Right lobe of liver (tissue), 6 donors: ENCODE data around the gene PRR14. TPM values are rescaled to one million over a fixed set of nuclear protein-coding genes. Genes with fewer than 3 reads are reported as not detected.
"Not testable (repeated sequence)": the region's sequence is repeated elsewhere in the genome, so short reads cannot be mapped to it uniquely, and the experiment has no call there.

ENCODE experiments used
- ATAC-seq, 4 donors: fragments of 200-7000 bp; cut with Tn5 transposase; one replicate each; pipeline ENCODE4 v1.9.1; 2020; ENCODE audit warnings: mild to moderate bottlenecking in 4 of 4, moderate library complexity in 4 of 4
- DNase-seq, 3 donors: peaks; one replicate each; pipeline ENCODE4 v3.0.0-alpha.2; 2020
- H3K27ac ChIP-seq, 3 donors: fragments of 200-600 bp; one replicate each; pipeline ENCODE4 v1.8.0; 2022
- H3K27me3 ChIP-seq, 2 donors: fragments of 200-600 bp; one replicate each; pipeline ENCODE4 v1.8.0; 2022
- H3K36me3 ChIP-seq, 4 donors: fragments of 200-600 bp; sonication (generic) in 1 of 4; one replicate each; pipeline versions ENCODE4 v1.5.1 to v1.8.0; 2017 to 2022; ENCODE audit warnings: control low read depth in 1 of 4
- H3K4me1 ChIP-seq, 4 donors: fragments of 200-600 bp; sonication (generic) in 1 of 4; one replicate each; pipeline versions ENCODE4 v1.5.1 to v1.8.0; 2017 to 2022; ENCODE audit warnings: control low read depth in 1 of 4
- H3K4me3 ChIP-seq, 3 donors: fragments of 200-600 bp; one replicate each; pipeline ENCODE4 v1.8.0; 2022
- H3K9me3 ChIP-seq, 4 donors: fragments of 200-600 bp; sonication (generic) in 1 of 4; one replicate each; pipeline versions ENCODE4 v1.5.1 to v1.8.0; 2017 to 2022; ENCODE audit warnings: control low read depth in 1 of 4
- CTCF ChIP-seq, 4 donors: fragments of 200-600 bp in 3 of 4; fragments of 450-650 bp in 1 of 4; IDR thresholded peaks; one replicate each; pipeline versions ENCODE4 v1.5.1 to v1.8.0; 2016 to 2022; ENCODE audit warnings: antibody characterized with exemption in 4 of 4, mild to moderate bottlenecking in 2 of 4
- POLR2A ChIP-seq: fragments of 450-650 bp; IDR thresholded peaks from one replicate; pipeline ENCODE4 v1.6.1; 2017; ENCODE audit warnings: antibody characterized with exemption, mild to moderate bottlenecking
- WGBS: methylation state at CpG from one replicate; pipeline ENCODE4 v1.1.6; 2018; ENCODE audit warnings: low coverage, low lambda C conversion rate; ENCODE audit not compliant: insufficient coverage; ENCODE audit errors: missing lambda C conversion rate; 5-methylcytosine and 5-hydroxymethylcytosine counted together
- intact Hi-C, 2 donors: fragments of 100-400 bp; cut with DNase I; formaldehyde crosslinking; loops; one replicate each; pipeline versions ENCODE4 v1.11.2 to v1.14.1; 2022
- total RNA-seq, 6 experiments: library from RNA; depleted of rRNA in 2 of 6; stranded (reverse); fragments of >200 nt in 2 of 6; fragmentation: NEBNext Ultra II Directional in 3 of 6; extraction: Animal tissue kit (Norgen Biotek cat#: 25700) in 3 of 6; gene quantifications; one replicate each; pipeline versions ENCODE4 v1.1.0 to v1.2.4, GENCODE V29; 2016 to 2023
- donor health status: DM: no; HTN: yes; CAD: no.
- donor health status: DM: no; HTN: no; CAD: no.
- donor health status: DM: no; HTN: no; CAD: no.
- donor health status: DM: no; HTN: yes; CAD: no.
- donor health status: DM: no; HTN: yes; CAD: no.

The PRR14 gene
- total RNA-seq, 6 experiments from 2014 or later: 12.8 to 23.0 (median 17.6) TPM

DNA sequence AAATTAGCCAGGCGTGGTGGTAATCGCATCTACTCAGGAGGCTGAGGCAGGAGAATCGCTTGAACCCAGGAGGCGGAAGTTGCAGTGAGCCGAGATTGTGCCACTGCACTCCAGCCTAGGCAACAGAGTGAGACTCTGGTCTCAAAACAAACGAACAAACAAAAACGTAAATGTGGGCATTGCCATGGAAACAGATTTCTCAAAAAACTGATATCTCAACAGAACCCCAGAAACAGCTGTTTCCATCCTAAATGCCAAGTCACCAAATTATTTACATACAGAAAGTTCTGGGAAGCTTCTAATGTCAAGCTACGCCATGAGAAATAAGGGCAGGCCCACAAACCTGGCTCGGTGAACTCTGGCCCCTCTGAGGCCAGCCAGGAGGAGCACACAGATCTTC is 24.5 kb upstream of the PRR14 start:
- DNase-seq (no peak), ATAC-seq (no peak)
- TF ChIP-seq CTCF (IDR thresholded peaks at IDR 0.05) (no peak), POLR2A (no peak)
- Histone ChIP-seq H3K4me1 (peaks cover 0 to 23% (median 4%) of the 10 kb centered on the region in 4 donors), H3K27ac (no peak overlapping the region), H3K36me3 (no peaks in the 10 kb centered on the region), H3K27me3 (no peaks in the 10 kb centered on the region), H3K4me3 (no peak overlapping the region), H3K9me3 (no peaks in the 10 kb centered on the region)
- intact Hi-C loops: loop anchor here in 1 of 2 donors (10.0 kb wide), 1 partner anchor 201 kb away; no protein-coding TSS in a partner anchor
- 71% methylated on average over 6 of the region's 9 CpGs for whole genome bisulfite sequencing

- H3K27me3 ChIP-seq: no peaks in the 10 kb centered on the region
- peak overlapping the region in 2 of 3 donors; percentile 50 to 58 for H3K27ac ChIP-seq
- 25% methylated on average over 18 of the region's 18 CpGs for WGBS
- no peak overlapping the region for H3K4me3 ChIP-seq
- peaks cover 0 to 8% (median 0%) of the 10 kb centered on the region in 4 donors for H3K4me1 ChIP-seq
- H3K9me3 ChIP-seq: no peaks in the 10 kb centered on the region
- H3K36me3 ChIP-seq: no peaks in the 10 kb centered on the region
- peak; percentile 85 to 95 (median 95) for TF ChIP-seq CTCF (IDR thresholded peaks at IDR 0.05)
- no peak for TF ChIP-seq POLR2A
- peak; percentile 96 to 99 (median 98) for ATAC-seq
- DNase-seq: peak; percentile 84 to 87 (median 86)
- intact Hi-C loops: loop anchor here in 1 of 2 donors (10.0 kb wide), 1 partner anchor 204 kb away; no protein-coding TSS in a partner anchor
Observed at GRCh38 chr16:30628628-30629540, 21.9 kb upstream of the PRR14 start.

- H3K4me3 ChIP-seq, H3K27ac ChIP-seq, DNase-seq, H3K36me3 ChIP-seq, H3K27me3 ChIP-seq, intact Hi-C loops, ATAC-seq, H3K9me3 ChIP-seq: not testable (repeated sequence)
- peaks cover 0 to 14% (median 2%) of the 10 kb centered on the region in 4 donors for H3K4me1 ChIP-seq
- 96% methylated on average over 4 of the region's 7 CpGs for WGBS
Observed at GRCh38 chr16:30632454-30632853, 18.3 kb upstream of the PRR14 start.

DNA sequence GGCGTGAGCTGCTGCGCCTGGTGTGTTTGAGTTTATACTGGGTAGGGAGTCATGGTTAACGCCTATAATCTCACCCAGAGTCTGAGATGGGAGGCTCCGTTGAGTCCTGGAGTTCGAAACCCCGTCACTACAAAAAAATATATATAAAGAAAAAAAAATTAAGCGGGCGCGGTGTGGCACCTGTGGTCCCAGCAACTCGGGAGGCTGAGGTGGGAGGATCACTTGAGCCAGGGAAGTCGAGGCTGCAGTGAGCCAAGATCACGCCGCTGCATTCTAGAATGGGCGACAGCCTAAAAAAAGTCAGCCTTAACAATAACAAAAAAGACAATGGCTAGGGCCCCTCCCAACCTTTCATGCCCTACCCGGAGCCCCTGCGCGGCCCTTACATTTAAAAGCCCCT is 17.2 kb upstream of the PRR14 start:
- Histone ChIP-seq H3K27me3 (no peaks in the 10 kb centered on the region), H3K27ac (peak overlapping the region; percentile 85 to 95 (median 88)), H3K4me3 (peak overlapping the region; percentile 52 to 75 (median 72)), H3K9me3 (no peaks in the 10 kb centered on the region), H3K36me3 (no peaks in the 10 kb centered on the region), H3K4me1 (peaks cover 0 to 12% (median 2%) of the 10 kb centered on the region in 4 donors)
- intact Hi-C loops: no loop called here
- no peak for TF ChIP-seq POLR2A
- no peak for TF ChIP-seq CTCF (IDR thresholded peaks at IDR 0.05)
- DNase-seq: no peak
- 89% methylated on average over 17 of the region's 17 CpGs for WGBS
- ATAC-seq: no peak

DNA sequence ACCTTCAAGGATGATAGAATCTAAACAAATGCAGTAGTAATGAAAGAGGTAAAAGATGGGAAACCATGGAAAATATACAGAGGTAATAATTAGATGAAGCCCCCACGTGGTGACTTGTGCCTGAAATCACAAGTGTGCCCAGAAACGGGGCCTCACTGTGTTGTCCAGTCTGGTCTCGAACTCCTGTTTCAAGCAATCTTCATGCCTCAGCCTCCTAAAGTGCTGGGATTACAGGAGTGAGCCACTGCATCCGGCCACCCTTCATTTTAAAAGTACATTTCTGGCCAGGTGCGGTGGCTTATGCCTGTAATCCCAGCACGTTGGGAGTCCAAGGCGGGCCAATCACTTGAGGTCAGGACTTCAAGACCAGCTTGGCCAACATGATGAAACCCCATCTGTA is 14.2 kb upstream of the PRR14 start:
- intact Hi-C loops: no loop called here
- Histone ChIP-seq H3K36me3 (no peaks in the 10 kb centered on the region), H3K27ac (no peak overlapping the region), H3K9me3 (no peaks in the 10 kb centered on the region), H3K27me3 (no peaks in the 10 kb centered on the region), H3K4me1 (peaks cover 0 to 8% (median 2%) of the 10 kb centered on the region in 4 donors), H3K4me3 (no peak overlapping the region)
- ATAC-seq (no peak), DNase-seq (no peak)
- 96% methylated on average over 4 of the region's 7 CpGs for WGBS
- TF ChIP-seq CTCF (IDR thresholded peaks at IDR 0.05) (no peak), POLR2A (no peak)

DNA sequence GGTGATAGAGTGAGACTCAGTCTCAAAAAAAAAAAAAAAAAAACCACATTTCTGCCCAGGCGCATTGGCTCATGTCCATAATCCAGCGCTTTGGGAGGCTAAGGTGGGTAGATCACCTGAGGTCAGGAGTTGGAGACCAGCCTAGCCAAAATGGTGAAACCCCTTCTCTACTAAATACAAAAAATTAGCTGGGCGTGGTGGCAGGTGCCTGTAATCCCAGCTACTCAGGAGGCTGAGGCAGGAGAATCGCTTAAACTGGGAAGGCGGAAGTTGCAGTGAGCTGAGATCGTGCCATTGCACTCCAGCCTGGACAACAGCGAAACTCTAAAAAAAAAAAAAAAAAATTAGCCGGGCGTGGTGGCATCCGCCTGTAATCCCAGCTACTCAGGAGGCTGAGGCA is 13.6 kb upstream of the PRR14 start:
- intact Hi-C loops, H3K27ac ChIP-seq, H3K4me1 ChIP-seq, H3K36me3 ChIP-seq, H3K27me3 ChIP-seq, H3K9me3 ChIP-seq, DNase-seq, H3K4me3 ChIP-seq, ATAC-seq: not testable (repeated sequence)
- WGBS: 81% methylated on average over 10 of the region's 10 CpGs
